WTC11 (cell line): ENCODE measurements around the gene BCKDHA.

ENCODE experiments used
- CREM ChIP-seq: sonication (generic); formaldehyde crosslinking; IDR thresholded peaks from 2 replicates; pipeline ENCODE4 v1.8.1; 2022; ENCODE audit warnings: mild to moderate bottlenecking, missing genetic modification reagents, moderate library complexity
- NR3C1 ChIP-seq: sonication (generic); formaldehyde crosslinking; conservative IDR thresholded peaks from 2 replicates; pipeline ENCODE4 v1.8.1; 2023; ENCODE audit warnings: low read depth, mild to moderate bottlenecking, missing genetic modification reagents
- OVOL2 ChIP-seq: fragments of 250-450 bp; sonication (Bioruptor Pico); IDR thresholded peaks from 2 replicates; pipeline ENCODE4 v1.9.0; 2021; ENCODE audit warnings: mild to moderate bottlenecking, borderline replicate concordance
- SMAD4 ChIP-seq: sonication (generic); formaldehyde crosslinking; IDR thresholded peaks from 2 replicates; pipeline ENCODE4 v1.8.0; 2022; ENCODE audit warnings: mild to moderate bottlenecking, missing genetic modification reagents
- SP1 ChIP-seq: sonication (generic); formaldehyde crosslinking; conservative IDR thresholded peaks from 2 replicates; pipeline ENCODE4 v1.8.1; 2022; ENCODE audit warnings: missing genetic modification reagents
- TP53 ChIP-seq: sonication (generic); formaldehyde crosslinking; IDR thresholded peaks from 2 replicates; pipeline ENCODE4 v1.8.1; 2023; ENCODE audit warnings: mild to moderate bottlenecking, missing genetic modification reagents
- TF ChIP-seq, protein P1 (sequence below): sonication (generic); formaldehyde crosslinking; IDR thresholded peaks from 2 replicates; pipeline ENCODE4 v1.8.0; 2022; ENCODE audit warnings: mild to moderate bottlenecking, missing genetic modification reagents
- TF ChIP-seq, protein P2 (sequence below): sonication (generic); formaldehyde crosslinking; IDR thresholded peaks from 2 replicates; pipeline ENCODE4 v1.8.1; 2022; ENCODE audit warnings: mild to moderate bottlenecking, moderate library complexity, missing genetic modification reagents
- TF ChIP-seq, protein P3 (sequence below): fragments of 200-600 bp; IDR thresholded peaks from 2 replicates; pipeline ENCODE4 v1.8.0; 2022; ENCODE audit warnings: antibody characterized with exemption
- TF ChIP-seq, protein P4 (sequence below): sonication (generic); formaldehyde crosslinking; IDR thresholded peaks from 2 replicates; pipeline ENCODE4 v1.8.1; 2022; ENCODE audit warnings: low read depth, missing genetic modification reagents, borderline replicate concordance
- TF ChIP-seq, protein P5 (sequence below): sonication (generic); formaldehyde crosslinking; IDR thresholded peaks from 2 replicates; pipeline ENCODE4 v1.8.1; 2022; ENCODE audit warnings: low read depth, mild to moderate bottlenecking, moderate library complexity, missing genetic modification reagents, borderline replicate concordance

DNA sequence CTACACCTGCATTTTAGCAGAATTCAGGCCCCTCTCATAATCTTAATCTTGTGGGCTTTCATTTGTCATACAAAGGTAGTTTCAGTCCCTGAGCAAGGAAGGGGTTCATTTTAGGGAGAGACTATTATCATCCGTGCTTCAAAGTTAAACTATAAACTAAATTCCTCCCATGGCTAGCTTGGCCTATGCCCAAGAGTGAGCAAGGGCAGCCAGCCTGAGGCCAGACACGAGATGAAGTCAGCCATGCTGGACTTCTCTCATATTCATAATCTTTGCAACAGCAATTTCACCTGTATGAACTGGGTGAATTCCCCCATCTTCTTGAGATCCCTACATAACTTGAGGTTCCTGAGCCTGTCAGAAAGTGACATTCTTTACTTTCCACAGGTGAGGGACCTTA, 58.3 kb downstream of the BCKDHA start:
- TF ChIP-seq, protein P1, sequence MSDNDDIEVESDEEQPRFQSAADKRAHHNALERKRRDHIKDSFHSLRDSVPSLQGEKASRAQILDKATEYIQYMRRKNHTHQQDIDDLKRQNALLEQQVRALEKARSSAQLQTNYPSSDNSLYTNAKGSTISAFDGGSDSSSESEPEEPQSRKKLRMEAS (CRISPR knock-in tag) = no peak
- TF ChIP-seq, protein P2, sequence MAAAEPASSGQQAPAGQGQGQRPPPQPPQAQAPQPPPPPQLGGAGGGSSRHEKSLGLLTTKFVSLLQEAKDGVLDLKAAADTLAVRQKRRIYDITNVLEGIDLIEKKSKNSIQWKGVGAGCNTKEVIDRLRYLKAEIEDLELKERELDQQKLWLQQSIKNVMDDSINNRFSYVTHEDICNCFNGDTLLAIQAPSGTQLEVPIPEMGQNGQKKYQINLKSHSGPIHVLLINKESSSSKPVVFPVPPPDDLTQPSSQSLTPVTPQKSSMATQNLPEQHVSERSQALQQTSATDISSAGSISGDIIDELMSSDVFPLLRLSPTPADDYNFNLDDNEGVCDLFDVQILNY (CRISPR knock-in tag) = no peak
- TF ChIP-seq, protein P3, sequence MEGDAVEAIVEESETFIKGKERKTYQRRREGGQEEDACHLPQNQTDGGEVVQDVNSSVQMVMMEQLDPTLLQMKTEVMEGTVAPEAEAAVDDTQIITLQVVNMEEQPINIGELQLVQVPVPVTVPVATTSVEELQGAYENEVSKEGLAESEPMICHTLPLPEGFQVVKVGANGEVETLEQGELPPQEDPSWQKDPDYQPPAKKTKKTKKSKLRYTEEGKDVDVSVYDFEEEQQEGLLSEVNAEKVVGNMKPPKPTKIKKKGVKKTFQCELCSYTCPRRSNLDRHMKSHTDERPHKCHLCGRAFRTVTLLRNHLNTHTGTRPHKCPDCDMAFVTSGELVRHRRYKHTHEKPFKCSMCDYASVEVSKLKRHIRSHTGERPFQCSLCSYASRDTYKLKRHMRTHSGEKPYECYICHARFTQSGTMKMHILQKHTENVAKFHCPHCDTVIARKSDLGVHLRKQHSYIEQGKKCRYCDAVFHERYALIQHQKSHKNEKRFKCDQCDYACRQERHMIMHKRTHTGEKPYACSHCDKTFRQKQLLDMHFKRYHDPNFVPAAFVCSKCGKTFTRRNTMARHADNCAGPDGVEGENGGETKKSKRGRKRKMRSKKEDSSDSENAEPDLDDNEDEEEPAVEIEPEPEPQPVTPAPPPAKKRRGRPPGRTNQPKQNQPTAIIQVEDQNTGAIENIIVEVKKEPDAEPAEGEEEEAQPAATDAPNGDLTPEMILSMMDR = no peak
- TF ChIP-seq TP53 (CRISPR knock-in tag) (no peak), SP1 (CRISPR knock-in tag) (no peak), SMAD4 (CRISPR knock-in tag) (no peak), OVOL2 (CRISPR knock-in tag) (no peak), CREM (CRISPR knock-in tag) (no peak), NR3C1 (no peak)
- TF ChIP-seq, protein P4, sequence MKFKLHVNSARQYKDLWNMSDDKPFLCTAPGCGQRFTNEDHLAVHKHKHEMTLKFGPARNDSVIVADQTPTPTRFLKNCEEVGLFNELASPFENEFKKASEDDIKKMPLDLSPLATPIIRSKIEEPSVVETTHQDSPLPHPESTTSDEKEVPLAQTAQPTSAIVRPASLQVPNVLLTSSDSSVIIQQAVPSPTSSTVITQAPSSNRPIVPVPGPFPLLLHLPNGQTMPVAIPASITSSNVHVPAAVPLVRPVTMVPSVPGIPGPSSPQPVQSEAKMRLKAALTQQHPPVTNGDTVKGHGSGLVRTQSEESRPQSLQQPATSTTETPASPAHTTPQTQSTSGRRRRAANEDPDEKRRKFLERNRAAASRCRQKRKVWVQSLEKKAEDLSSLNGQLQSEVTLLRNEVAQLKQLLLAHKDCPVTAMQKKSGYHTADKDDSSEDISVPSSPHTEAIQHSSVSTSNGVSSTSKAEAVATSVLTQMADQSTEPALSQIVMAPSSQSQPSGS (CRISPR knock-in tag) = no peak
- TF ChIP-seq, protein P5, sequence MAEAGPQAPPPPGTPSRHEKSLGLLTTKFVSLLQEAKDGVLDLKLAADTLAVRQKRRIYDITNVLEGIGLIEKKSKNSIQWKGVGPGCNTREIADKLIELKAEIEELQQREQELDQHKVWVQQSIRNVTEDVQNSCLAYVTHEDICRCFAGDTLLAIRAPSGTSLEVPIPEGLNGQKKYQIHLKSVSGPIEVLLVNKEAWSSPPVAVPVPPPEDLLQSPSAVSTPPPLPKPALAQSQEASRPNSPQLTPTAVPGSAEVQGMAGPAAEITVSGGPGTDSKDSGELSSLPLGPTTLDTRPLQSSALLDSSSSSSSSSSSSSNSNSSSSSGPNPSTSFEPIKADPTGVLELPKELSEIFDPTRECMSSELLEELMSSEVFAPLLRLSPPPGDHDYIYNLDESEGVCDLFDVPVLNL = no peak
